Activated CD4-positive, CD25-positive, alpha-beta regulatory T cell treated with anti-CD3 and anti-CD28 coated beads, Interleukin-2, amount 50 U/mL, for 24 hours (primary cell): ENCODE data around the gene ACTL8.
"Not testable (repeated sequence)": the region's sequence is repeated elsewhere in the genome, so short reads cannot be mapped to it uniquely, and the experiment has no call there.

Source experiments
- ATAC-seq, 2 donors: fragments of 150-1000 bp; cut with Tn5 transposase; one replicate each; pipeline ENCODE4 v1.10.0; 2021; ENCODE audit warnings: mild to moderate bottlenecking in 1 of 2, moderate library complexity in 1 of 2

ACTL8 gene

DNA sequence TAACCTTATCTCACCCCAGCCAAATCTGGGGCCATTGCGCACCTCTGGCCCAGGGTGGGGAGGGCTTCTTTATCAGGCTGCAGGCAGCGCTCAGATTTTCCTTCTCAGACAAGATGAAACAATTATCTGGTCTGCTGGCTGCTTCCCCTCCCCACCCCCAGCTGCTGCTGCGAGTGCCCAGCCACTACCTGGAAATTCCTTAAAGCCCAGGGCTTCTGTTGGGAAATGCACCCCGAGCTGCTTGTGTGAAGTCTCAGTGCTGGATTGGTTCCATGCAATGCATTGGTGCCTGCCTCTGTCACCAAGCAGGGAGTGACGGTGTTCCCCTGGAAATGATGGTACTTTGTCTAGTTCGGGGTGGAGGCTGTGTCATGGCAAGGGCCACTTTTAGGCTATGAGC is 18.5 kb upstream of the ACTL8 start:
- ATAC-seq = no peak

DNA sequence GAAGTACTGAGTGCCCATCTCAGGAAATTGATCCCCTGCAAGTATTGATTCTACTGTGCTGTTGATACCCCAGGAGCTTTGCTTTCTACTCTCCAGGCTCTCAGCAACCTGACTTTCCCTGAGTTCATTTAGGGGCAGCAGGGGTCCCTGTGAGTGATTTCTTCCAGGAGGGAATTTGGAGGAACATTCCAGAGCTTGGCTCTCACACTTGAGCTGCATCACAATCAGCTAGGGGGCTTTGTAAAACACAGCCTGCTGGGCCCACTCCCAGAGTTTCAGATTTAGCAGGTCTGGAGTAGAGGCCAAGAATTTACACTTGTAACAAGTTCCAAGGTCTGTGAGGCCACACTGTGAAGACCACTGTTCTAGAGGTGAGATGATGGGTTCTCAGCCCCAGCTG is 16.1 kb upstream of the ACTL8 start:
- no peak for ATAC-seq

DNA sequence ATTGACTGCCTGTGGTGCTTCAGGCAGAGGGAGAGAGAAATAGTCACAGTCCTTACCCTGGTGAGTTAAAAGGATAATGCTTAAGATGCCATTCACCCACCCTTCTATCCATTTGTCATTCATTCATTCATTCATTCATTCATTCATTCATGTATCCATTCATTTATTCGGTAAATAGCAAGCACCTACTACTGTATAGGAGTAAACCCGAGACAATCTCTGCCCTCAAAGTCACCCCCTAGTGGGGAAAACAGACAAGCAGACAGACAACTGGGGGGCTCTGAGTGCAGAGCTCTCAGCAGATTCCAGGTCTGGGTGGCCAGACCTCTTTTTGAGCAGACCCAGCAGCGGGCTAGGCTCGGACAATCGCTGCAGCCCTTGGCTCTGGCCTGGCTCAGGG is 14.1 kb upstream of the ACTL8 start:
- ATAC-seq = no peak

DNA sequence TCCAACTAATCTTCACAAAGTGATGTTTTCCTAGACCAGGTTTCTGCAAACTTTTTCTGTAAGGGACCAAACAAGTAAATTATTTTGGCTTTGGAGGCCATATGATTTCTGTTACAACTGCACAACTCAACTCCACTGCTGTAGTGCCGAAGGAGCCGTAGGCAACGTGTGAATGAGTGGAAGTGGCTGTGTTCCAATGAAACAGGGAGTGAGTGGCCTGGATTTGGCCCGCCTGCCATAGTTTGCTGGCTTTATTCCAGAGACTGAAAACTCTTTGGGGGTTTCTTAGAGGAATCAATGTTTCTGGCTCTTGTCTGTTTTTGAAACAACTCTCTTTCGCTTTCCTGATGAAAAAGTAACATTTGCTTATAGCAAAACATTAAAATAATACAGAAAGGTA is 12.6 kb upstream of the ACTL8 start:
- no peak for ATAC-seq

DNA sequence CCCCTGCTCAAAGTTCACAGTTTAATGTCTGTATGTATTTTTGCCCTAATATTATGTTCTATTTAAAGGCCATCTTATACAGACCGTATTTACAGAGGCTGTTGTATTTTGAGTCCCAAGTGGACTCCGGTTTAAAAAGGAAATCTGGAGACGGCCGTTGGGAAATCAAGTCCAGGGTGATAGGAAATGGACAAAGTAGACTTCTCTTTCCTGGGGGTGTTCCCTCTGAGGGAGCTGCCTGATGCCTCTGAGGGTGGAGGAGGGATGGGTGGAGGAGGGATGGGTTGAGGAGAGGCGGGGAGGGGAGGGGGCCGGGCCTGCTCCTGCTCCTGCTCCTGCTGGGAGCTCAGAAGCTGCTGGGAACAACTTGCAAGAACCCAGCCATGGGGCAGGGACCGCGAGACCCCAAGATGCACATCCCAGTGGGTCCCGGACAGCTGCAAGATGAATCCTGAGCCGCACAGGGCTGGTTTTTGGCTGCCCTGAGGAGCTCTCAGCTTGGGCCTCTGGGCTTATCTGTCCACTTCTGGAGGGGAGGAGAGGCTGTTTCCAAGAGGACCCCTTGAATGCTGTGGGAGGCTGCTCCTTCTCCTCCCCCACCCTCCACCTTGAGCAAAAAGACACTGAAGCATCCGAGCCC is 12.0 kb upstream of the ACTL8 start:
- no peak for ATAC-seq

DNA sequence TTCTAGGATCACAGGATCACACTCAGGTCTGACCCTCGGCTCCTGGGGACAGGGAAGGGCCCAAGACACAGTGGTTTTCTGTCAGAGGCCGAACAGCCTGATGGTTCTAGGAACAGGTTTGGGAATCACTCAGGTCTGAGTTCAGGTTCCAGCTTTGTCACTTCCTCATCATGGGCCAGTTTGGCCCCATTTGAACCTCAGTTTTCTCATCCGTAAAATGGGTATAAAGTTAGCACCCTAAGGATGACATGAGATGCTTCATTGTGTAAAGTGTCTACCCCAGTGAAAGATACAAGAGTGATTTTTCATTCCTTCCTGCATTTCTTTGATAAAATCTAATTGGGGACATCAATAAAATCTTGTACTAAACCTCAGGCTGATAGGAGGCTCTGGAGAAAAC is 11.2 kb upstream of the ACTL8 start:
- ATAC-seq = no peak

DNA sequence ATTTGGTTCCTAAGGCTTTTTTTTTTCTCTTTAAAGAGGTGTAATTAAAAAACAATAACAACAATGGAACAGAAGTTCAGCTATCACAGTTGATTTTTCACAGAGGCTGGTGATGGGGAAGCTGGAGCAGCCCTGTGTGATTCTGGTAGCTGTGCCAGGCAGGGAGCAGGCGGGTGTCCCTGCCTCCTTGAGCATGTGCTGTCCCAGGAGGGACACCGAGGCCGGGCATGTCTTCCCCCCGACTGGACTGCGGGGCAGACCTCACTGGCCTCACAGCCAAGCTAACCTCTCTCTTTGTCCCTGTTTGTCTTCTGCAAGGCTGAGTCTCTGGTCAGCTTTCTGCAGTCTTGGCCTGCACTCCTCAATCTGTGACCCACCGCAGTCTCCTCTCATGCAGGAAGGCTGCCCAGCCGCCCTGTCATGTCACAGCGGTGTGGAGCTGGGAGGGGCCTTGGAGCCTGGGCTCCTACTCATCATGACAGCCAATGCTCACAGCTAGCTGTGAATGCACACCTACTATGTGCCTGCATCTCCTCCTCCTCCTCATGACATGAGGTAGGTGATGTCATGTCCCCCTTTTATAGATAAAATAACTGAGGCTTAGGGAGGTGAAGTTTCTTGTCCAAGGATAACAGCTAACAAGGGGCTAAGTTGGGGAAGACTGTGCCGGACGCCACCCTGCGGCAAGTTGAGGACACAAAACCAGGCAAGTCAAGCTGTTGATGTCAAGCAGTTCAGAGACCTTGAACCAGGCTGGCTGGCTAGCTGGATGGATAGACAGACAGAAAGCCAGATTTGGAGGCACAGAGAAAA is 10.3 kb upstream of the ACTL8 start:
- no peak for ATAC-seq

DNA sequence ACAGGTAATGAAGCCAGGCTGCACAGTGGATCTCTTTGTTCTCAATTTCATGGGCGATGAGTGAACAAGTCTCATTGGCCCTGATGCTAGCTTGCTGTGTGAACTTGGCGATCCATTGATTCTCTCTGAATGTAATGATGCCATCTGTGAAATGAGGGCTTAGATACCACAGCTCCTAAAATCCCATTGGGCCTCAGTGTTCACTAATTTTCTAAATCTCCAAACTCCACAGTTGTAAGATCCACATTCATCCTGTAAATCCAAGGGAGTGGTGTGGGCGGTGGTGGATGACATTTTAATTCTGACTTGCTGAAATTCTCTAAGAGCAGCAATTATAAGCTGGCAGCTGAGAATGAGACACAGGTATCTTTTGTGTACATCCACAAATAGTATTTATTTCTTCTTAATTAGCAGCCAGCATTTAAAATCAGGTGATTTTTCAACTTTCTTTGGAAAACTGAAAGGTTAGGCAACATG is 9.6 kb upstream of the ACTL8 start:
- ATAC-seq = no peak

DNA sequence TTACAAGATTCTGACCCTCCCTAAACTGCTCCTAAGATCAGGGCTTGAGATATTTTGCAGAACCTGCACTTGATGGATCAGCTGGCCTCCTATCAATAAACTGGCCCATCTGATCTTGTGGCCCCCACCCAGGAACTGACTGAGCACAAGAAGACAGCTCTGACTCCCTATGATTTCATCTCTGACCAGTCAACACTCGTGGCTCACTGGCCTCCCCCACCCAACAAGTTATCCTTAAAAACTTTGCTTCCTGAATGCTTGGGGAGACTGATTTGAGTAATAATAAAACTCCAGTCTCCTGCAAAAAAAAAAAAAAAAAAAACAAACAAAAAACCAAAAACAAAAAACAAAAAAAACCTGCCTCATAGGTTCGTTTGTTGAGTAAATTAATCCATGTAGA is 8.9 kb upstream of the ACTL8 start:
- not testable (repeated sequence) for ATAC-seq

DNA sequence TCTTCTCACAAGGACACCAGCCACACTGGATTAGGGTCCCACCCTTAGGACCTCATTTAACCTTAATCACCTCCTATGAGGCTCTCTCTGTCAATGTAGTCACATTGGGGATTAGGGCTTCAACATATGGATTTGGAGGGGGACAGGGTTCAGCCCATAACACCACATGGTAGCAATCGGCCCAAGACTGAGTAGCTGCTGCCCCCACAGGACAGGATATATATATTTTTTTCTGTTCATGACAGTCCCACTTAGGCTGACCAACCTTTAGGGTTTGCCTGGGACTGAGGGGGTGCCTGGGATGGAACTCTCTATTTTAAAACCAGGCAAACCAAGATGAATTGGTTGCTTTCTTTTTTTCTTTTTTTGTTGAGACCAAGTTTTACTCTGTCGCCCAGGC is 8.2 kb upstream of the ACTL8 start:
- no peak for ATAC-seq

DNA sequence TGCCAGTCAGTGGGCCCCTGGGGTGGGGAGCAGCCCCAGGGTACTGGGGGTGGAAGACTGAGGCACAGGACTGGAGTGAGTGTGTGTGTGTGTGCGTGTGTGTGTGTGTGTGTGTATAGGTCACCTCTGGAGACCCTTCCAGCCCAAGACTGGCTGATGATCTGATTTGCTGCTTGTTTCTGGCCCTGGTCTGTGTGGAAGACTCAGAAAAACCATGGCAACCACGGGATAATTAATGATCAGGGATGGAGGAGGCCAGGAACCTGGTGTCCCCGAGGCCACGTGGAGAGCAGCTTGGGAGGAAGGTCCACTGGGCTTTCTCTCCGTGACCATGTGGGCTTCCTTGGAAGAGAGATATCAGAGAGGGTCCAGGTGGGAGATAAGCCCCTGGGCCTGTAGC is 4.8 kb upstream of the ACTL8 start:
- ATAC-seq = no peak

DNA sequence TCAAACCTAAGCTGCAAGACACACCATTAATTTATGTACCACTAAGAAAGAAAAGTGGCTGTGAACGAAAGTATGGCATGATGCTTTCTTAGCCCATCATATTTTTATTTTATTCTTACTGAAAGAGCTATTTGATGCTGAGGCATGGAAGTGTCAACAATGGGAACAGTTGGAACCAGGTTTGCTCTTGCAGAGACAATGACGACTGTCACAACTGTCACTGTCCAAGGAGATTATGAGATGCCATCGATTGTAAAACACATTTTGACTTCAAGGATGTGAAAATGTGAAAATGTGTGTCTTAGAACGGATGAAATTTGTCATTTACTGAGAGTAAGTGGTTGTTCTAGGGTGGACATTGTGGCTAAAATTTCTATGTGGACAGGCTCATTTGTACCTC is 2.8 kb upstream of the ACTL8 start:
- no peak for ATAC-seq

DNA sequence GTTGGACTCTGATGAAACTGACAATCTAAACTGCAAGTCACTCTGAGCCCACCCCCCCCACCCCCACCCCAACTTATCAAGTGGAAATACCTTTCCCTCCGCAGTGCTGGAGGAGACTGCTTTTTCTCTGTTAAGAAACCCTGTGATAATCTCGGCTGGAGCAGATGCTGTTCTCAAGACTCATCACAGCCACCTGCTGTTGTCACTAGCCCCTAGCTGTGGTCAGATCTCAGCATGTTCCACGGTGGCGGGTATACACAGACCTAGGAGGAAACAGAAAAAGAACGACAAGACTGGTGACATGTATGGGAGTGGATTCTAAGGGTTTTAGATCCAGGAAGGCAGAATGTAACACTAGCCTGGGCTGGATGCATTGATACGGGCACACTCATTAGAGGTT is 2.3 kb downstream of the ACTL8 start:
- no peak for ATAC-seq

DNA sequence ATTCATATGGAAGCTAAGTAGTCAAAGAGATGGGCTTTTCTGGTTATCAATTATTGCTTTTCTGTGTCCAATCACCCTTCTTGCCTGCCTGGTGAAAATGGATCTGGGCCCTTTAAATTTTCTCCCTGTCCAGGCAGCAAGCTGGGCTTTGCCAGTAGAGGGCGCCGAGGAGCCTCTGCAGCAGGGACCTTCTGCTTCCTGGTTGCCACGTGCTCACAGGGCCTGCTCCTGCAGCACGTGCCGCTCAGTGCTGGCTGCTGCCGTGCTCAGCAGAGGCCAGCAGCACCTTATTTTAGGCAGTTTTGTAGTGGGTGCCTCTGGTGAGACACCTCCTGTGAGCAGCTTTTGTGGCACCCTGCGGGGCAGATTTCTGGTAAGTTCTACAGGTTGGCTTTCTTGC is 4.0 kb downstream of the ACTL8 start:
- no peak for ATAC-seq

DNA sequence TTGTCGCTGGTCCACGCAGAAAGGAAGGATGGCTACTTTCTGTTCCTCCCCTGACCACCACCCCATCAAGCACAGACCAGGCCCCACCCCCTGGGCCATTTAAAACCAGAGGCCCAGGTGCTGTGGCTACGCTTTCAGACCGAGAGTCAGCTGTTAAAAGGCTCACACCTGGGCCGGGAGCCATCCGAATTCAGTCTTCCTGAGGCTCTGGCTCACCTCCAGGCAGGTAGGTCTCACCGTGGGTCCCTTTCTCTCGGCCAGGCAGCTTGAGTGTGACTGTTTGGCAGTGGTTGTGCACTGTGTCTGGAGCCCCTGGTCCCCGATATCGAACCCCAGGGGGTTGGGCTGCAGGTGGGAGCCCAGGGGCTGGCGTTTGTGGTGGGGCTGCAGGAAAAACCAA is 7.2 kb downstream of the ACTL8 start:
- no peak for ATAC-seq

DNA sequence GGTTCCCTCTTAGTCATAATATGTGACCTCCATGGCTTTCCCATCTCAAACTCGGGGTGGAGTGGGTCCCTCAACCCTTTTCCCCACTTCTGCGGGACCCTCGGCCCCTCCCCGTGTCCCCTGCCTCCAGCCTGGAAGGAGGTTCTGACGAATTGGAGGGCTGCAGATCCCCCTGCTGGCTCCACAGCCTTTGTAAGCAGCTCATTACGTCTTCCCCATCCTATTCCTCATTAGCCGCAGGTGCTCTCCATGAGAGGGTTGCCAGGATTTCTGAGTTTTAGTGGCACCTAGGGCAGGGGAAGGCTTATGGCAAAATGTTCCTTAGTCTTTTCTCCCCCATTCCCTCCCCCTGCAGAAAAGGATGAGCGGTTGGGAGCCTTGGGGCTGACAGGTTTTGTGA is 8.3 kb downstream of the ACTL8 start:
- ATAC-seq = no peak

DNA sequence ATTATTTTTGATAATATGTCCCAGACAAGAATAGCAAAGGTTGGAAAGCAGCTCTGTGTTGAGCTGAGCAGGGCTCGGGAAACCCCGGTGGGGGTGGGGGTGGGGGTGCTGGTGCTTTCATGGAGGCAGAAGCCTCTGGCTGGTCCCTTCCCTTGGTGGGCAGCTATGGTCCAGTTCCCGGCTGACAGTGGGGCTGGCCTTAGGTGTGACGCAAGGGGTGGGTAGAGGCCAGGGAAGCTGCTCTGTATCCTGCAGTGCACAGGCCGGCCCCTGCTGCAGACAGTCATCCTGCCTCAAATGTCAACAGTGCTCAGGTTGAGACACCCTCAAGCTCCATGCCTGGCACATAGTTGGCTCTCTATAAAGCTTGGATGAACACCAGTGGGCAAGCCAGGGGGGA is 8.9 kb downstream of the ACTL8 start:
- ATAC-seq = no peak

DNA sequence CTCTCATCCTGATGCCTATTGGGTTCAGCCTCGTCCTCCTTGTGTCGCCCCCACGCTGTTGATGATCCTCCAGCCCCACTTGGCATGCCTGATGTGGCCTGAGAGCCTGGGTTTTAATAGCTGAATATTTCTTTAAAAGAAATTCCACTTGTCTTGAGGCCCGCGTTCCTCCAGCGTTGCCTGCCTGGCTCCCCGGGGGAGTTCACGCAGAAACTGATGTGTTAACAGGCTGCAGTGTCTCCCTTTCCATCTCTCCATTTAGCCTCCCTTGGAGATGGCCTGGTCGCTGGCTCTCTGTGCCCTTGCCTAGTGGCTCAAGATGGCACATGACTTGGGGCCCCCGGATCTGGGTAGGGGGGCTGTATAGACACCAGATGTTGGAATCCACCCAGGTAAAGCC is 9.5 kb downstream of the ACTL8 start:
- ATAC-seq = no peak

DNA sequence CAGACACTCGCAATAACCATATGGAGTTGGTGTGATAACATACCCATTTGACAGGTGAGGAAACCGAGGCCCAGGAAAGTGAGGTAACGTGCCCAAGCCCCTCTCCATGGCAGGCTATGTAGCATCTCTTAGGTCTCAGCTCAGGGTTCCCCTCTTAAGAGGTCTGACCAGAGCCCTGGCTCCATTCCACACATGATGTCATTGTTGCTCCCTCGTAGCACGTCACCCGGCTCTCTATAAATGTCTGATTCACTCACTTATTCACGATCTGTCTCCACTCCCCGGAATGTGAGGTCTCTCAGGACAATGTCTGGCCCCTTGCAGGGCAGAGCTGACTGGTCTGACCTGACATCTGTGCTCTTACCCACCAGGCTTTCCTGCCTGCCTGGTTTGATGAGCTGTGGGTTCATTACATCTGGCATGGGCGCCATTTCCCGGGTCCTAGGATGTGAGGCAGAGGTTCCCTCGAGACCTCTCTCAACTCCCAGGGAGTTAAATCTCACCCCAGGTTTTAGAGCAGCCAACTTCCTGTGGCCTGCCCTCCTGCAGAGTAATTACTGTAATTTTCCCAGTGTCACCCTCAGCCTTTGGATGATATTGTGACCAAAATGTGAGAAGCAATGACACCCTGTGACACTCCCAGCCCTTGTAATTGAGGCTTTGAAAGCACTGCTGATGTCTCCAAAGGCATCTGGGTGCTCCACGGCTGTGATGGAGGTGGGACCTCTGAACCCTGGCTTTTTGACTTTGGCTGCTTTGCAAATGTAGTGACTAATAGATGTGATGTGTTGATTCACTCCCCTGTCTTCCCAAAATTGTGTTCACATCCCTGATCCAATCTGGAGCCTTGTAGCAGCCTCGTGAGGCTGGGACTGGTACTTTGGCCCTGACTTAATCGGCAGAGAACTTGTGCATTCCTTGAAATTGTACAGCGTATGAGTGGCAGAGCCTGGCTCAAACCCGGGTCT is 10.6 kb downstream of the ACTL8 start:
- ATAC-seq = no peak

DNA sequence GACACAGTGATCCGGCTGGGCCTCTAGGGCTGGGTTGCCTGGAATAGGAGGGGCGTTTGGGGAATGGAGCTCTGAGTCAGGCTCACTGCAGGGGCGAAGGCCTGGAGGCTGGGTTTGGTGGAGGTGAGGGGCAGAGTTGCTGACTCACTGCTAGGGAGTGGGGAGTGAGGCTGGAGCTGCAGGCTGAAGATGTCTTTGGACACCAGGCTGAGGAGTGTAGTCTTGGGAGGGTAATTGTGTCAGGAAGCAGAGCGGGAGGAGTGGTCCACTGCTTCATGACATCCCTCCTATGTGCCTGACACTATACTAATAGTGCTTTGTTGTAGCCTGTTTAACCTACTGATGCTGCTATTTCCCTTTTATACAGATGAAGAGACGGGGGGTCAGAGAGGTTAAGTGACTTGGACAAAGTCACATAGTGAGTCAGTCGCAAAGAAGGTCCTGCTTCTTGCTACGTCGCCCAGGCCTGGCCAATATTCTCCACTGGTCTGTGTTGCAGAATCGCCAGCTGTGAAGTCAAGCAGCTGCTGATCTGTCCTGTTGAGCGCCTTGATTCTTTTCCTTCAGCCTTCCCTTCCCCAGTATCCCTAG is 13.6 kb downstream of the ACTL8 start:
- ATAC-seq = no peak

DNA sequence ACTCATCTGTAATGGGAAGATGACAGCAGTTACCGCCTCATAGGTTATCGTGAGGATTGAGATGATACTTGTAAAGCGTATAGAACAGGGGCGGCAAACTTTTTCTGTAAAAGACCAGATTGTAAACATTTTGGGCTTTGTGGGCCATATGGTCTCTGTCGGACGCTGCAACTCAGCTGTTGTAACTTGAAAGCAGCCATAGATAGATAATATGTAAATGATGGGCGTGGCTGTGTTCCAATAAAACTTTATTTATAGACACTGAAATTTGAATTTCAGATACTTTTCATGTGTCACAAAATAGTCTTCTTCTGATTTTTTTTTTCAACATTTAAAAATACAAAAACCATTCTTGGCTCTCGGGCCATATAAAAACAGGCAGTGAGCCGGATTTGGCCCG is 15.8 kb downstream of the ACTL8 start:
- no peak for ATAC-seq

DNA sequence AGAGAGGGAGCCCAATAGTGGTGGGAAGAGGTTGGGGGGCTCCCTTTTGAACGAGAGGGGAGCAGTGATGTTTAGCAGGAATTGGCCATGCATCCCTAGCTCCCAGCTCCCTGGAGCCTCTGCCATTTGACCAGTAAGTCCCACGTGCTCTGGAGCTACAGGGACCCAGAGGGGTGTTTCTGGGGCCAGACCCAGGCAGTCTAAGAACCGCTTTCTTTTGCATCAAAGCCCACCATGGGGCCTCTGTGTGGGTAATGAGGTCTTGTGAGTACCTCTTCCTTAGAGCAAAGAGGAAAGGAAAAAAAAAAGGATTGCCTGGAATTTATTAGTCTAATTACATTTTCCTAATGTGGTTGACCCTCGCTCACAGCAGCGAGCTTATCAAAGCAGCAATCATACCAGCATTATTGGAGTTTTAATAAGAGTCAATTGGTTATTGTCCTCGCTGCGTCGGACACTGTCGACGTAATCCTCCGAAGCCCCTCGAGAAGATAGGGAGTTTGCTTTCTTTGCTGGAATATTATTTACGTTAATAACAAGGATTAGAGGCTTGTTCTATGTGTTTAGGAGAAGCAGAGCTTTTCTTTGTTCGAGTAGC is 17.6 kb downstream of the ACTL8 start:
- ATAC-seq = no peak
